ENCODE data around the gene RPL36. TPM values are rescaled to one million over a fixed set of nuclear protein-coding genes. Genes with fewer than 3 reads are reported as not detected.

The RPL36 gene
- total and polyA plus RNA-seq, 4 donors, result 47.2 to 556 (median 321) TPM

DNA sequence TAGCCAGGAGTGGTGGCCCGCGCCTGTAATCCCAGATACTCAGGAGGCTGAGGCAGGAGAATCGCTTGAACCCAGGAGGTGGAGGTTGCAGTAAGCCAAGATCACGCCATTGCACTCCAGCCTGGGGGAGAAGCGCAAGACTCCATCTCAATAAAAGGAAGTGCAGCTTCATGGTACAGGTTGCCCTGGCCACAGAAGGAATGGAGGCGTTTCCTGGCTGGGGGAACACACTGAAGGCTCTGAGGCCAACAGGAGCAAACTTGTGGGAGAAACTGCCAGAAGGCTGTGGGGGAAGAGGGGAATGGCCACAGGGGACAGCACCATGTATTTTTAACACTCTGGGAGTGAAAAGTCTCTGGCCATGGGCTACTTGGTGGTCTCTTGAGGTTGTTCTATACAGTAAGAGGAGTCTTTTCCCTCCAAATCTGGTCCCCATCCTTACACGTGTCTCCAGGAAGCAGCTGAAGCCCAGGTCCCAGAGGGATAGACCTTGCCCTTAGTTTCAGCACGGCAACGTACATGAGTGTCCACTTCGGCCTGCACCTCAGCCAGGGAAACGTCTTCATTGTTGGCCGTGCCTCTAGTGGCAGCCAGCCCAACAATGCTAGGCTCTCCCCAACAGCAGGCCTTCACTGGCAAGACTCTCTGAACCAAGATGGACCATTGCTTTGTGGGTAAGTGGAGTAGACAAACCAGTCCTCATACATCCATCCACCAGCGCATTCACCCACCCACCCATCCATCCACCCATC lies 17.2 kb upstream of the RPL36 start (continued):
- TF ChIP-seq HNF4A (conservative IDR thresholded peaks at IDR 0.05), result no peak

DNA sequence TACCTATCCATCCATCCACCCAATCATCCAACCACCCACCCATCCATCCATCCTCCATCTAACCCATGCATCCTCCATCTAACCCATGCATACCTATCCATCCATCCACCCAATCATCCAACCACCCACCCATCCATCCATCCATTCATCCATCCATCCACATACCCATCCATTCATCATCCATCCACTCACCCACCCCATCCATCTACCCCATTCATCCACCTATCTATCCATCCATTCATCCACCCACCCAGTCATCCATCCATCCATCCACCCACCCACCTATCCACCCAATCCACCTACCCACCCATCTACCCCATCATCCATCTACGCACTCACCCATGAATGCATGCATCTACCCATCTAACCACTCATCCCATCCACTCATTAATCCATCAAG lies 16.3 kb upstream of the RPL36 start:
- WGBS, result 98% methylated on average over 1 of the region's 1 CpG
- no peak overlapping the region for H3K9ac ChIP-seq (ENCODE audit: low read depth in 1 of 2, low read length in 2 of 2)
- no peaks in the 10 kb centered on the region for H3K27me3 ChIP-seq (ENCODE audit: control insufficient read depth in 4 of 4, insufficient read depth in 4 of 4, low read length in 3 of 4)
- H3K27ac ChIP-seq (ENCODE audit: low read depth in 1 of 2, low read length in 2 of 2), result no peak overlapping the region
- peaks cover 0 to 4% (median 0%) of the 10 kb centered on the region in 4 donors for H3K4me1 ChIP-seq (ENCODE audit: control insufficient read depth in 4 of 4, insufficient read depth in 4 of 4, low read length in 3 of 4)
- peaks cover 3 to 16% (median 14%) of the 10 kb centered on the region in 4 donors for H3K36me3 ChIP-seq (ENCODE audit: control insufficient read depth in 4 of 4, insufficient read depth in 3 of 4, low read depth in 1 of 4, low read length in 3 of 4)
- H3K9me3 ChIP-seq (ENCODE audit: control insufficient read depth in 4 of 4, low read length in 3 of 4), result no peaks in the 10 kb centered on the region
- no peak overlapping the region for H3K4me3 ChIP-seq (ENCODE audit: low read depth in 1 of 3, low read length in 3 of 3)
- no peak for DNase-seq (ENCODE audit: low spot score)
- TF ChIP-seq SP1 (IDR thresholded peaks at IDR 0.05) (no peak), JUND (IDR thresholded peaks at IDR 0.05) (no peak), TAF1 (conservative IDR thresholded peaks at IDR 0.05) (no peak), HNF4G (IDR thresholded peaks at IDR 0.05) (no peak), GABPA (IDR thresholded peaks at IDR 0.05 in 1 of 2, conservative IDR thresholded peaks at IDR 0.05 in 1 of 2) (no peak), RXRA (IDR thresholded peaks at IDR 0.05) (no peak), NR2F2 (IDR thresholded peaks at IDR 0.05) (no peak), FOXA1 (IDR thresholded peaks at IDR 0.05) (no peak), RAD21 (IDR thresholded peaks at IDR 0.05) (no peak), HNF4A (conservative IDR thresholded peaks at IDR 0.05) (no peak), EGR1 (IDR thresholded peaks at IDR 0.05; ENCODE audit: low read depth in 2 of 2) (no peak), FOXA2 (IDR thresholded peaks at IDR 0.05) (no peak), YY1 (IDR thresholded peaks at IDR 0.05) (no peak)
- TF ChIP-seq, protein P1, sequence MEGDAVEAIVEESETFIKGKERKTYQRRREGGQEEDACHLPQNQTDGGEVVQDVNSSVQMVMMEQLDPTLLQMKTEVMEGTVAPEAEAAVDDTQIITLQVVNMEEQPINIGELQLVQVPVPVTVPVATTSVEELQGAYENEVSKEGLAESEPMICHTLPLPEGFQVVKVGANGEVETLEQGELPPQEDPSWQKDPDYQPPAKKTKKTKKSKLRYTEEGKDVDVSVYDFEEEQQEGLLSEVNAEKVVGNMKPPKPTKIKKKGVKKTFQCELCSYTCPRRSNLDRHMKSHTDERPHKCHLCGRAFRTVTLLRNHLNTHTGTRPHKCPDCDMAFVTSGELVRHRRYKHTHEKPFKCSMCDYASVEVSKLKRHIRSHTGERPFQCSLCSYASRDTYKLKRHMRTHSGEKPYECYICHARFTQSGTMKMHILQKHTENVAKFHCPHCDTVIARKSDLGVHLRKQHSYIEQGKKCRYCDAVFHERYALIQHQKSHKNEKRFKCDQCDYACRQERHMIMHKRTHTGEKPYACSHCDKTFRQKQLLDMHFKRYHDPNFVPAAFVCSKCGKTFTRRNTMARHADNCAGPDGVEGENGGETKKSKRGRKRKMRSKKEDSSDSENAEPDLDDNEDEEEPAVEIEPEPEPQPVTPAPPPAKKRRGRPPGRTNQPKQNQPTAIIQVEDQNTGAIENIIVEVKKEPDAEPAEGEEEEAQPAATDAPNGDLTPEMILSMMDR (IDR thresholded peaks at IDR 0.05; ENCODE audit: low read depth, low read length, missing input control), result no peak
- TF ChIP-seq, protein P2, sequence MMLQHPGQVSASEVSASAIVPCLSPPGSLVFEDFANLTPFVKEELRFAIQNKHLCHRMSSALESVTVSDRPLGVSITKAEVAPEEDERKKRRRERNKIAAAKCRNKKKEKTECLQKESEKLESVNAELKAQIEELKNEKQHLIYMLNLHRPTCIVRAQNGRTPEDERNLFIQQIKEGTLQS (IDR thresholded peaks at IDR 0.05), result no peak
- TF ChIP-seq, protein P3, sequence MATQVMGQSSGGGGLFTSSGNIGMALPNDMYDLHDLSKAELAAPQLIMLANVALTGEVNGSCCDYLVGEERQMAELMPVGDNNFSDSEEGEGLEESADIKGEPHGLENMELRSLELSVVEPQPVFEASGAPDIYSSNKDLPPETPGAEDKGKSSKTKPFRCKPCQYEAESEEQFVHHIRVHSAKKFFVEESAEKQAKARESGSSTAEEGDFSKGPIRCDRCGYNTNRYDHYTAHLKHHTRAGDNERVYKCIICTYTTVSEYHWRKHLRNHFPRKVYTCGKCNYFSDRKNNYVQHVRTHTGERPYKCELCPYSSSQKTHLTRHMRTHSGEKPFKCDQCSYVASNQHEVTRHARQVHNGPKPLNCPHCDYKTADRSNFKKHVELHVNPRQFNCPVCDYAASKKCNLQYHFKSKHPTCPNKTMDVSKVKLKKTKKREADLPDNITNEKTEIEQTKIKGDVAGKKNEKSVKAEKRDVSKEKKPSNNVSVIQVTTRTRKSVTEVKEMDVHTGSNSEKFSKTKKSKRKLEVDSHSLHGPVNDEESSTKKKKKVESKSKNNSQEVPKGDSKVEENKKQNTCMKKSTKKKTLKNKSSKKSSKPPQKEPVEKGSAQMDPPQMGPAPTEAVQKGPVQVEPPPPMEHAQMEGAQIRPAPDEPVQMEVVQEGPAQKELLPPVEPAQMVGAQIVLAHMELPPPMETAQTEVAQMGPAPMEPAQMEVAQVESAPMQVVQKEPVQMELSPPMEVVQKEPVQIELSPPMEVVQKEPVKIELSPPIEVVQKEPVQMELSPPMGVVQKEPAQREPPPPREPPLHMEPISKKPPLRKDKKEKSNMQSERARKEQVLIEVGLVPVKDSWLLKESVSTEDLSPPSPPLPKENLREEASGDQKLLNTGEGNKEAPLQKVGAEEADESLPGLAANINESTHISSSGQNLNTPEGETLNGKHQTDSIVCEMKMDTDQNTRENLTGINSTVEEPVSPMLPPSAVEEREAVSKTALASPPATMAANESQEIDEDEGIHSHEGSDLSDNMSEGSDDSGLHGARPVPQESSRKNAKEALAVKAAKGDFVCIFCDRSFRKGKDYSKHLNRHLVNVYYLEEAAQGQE (IDR thresholded peaks at IDR 0.05), result no peak
- TF ChIP-seq, protein P4, sequence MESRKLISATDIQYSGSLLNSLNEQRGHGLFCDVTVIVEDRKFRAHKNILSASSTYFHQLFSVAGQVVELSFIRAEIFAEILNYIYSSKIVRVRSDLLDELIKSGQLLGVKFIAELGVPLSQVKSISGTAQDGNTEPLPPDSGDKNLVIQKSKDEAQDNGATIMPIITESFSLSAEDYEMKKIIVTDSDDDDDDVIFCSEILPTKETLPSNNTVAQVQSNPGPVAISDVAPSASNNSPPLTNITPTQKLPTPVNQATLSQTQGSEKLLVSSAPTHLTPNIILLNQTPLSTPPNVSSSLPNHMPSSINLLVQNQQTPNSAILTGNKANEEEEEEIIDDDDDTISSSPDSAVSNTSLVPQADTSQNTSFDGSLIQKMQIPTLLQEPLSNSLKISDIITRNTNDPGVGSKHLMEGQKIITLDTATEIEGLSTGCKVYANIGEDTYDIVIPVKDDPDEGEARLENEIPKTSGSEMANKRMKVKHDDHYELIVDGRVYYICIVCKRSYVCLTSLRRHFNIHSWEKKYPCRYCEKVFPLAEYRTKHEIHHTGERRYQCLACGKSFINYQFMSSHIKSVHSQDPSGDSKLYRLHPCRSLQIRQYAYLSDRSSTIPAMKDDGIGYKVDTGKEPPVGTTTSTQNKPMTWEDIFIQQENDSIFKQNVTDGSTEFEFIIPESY (IDR thresholded peaks at IDR 0.05), result no peak
- TF ChIP-seq, protein P5, sequence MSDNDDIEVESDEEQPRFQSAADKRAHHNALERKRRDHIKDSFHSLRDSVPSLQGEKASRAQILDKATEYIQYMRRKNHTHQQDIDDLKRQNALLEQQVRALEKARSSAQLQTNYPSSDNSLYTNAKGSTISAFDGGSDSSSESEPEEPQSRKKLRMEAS (IDR thresholded peaks at IDR 0.05), result no peak
